ENCODE results near the gene AAMP.
A peak's percentile ranks its signal among the peaks of the same experiment; 100 is the strongest.

The AAMP gene

GRCh38 chr2:218257390-218257981 lies 12.5 kb downstream of the AAMP start:
- Histone ChIP-seq H3K9me2 (ENCODE audit: low read depth, low read length) (no peaks in the 10 kb centered on the region), H3K27me3 (ENCODE audit: insufficient read depth, low read length) (no peaks in the 10 kb centered on the region), H2AFZ (ENCODE audit: low read length) (no peak overlapping the region), H3K4me3 (ENCODE audit: low read depth, low read length, poor library complexity, severe bottlenecking) (no peak overlapping the region), H3K9me3 (ENCODE audit: low read length) (no peaks in the 10 kb centered on the region), H3K79me2 (ENCODE audit: insufficient read depth, low read length) (no peaks in the 10 kb centered on the region), H3K27ac (ENCODE audit: low read depth, low read length, poor library complexity, severe bottlenecking) (peak overlapping the region; percentile 58), H3K9ac (ENCODE audit: low read length) (no peak overlapping the region), H3K36me3 (ENCODE audit: insufficient read depth, low read length) (peaks cover 37% of the 10 kb centered on the region), H3K4me1 (ENCODE audit: insufficient read depth, low read length, severe bottlenecking) (peaks cover 4% of the 10 kb centered on the region), H3K4me2 (ENCODE audit: low read length) (no peak overlapping the region), H3F3A (ENCODE audit: insufficient read depth, low read length) (peaks cover 17% of the 10 kb centered on the region), H4K20me1 (ENCODE audit: insufficient read depth, low read length) (no peaks in the 10 kb centered on the region)
- peak; percentile 72 for TF ChIP-seq CTCF (IDR thresholded peaks at IDR 0.05; ENCODE audit: low read length)
- no peak for TF ChIP-seq EZH2 (IDR thresholded peaks at IDR 0.05; ENCODE audit: borderline replicate concordance, low read length)

- Histone ChIP-seq H3K4me2 (ENCODE audit: low read length) (no peak overlapping the region), H3K4me3 (ENCODE audit: low read depth, low read length, poor library complexity, severe bottlenecking) (no peak overlapping the region), H3K36me3 (ENCODE audit: insufficient read depth, low read length) (peaks cover 44% of the 10 kb centered on the region), H2AFZ (ENCODE audit: low read length) (no peak overlapping the region), H3K27me3 (ENCODE audit: insufficient read depth, low read length) (no peaks in the 10 kb centered on the region), H3K9me3 (ENCODE audit: low read length) (no peaks in the 10 kb centered on the region), H3K4me1 (ENCODE audit: insufficient read depth, low read length, severe bottlenecking) (peaks cover 4% of the 10 kb centered on the region), H3K9me2 (ENCODE audit: low read depth, low read length) (no peaks in the 10 kb centered on the region), H3K27ac (ENCODE audit: low read depth, low read length, poor library complexity, severe bottlenecking) (peak overlapping the region; percentile 58), H3K79me2 (ENCODE audit: insufficient read depth, low read length) (no peaks in the 10 kb centered on the region), H4K20me1 (ENCODE audit: insufficient read depth, low read length) (no peaks in the 10 kb centered on the region), H3F3A (ENCODE audit: insufficient read depth, low read length) (peaks cover 17% of the 10 kb centered on the region), H3K9ac (ENCODE audit: low read length) (no peak overlapping the region)
- no peak for TF ChIP-seq CTCF (IDR thresholded peaks at IDR 0.05; ENCODE audit: low read length)
- no peak for TF ChIP-seq EZH2 (IDR thresholded peaks at IDR 0.05; ENCODE audit: borderline replicate concordance, low read length)
Measured at GRCh38 chr2:218256612-218257350, 13.2 kb downstream of the AAMP start.

- no peak overlapping the region for H3K9ac ChIP-seq (ENCODE audit: low read length)
- peaks cover 17% of the 10 kb centered on the region for H3F3A ChIP-seq (ENCODE audit: insufficient read depth, low read length)
- no peaks in the 10 kb centered on the region for H3K9me3 ChIP-seq (ENCODE audit: low read length)
- H3K27me3 ChIP-seq (ENCODE audit: insufficient read depth, low read length), result no peaks in the 10 kb centered on the region
- TF ChIP-seq EZH2 (IDR thresholded peaks at IDR 0.05; ENCODE audit: borderline replicate concordance, low read length), result no peak
- TF ChIP-seq CTCF (IDR thresholded peaks at IDR 0.05; ENCODE audit: low read length), result no peak
- H2AFZ ChIP-seq (ENCODE audit: low read length), result no peak overlapping the region
- H3K4me1 ChIP-seq (ENCODE audit: insufficient read depth, low read length, severe bottlenecking), result peaks cover 4% of the 10 kb centered on the region
- H4K20me1 ChIP-seq (ENCODE audit: insufficient read depth, low read length), result no peaks in the 10 kb centered on the region
- peaks cover 58% of the 10 kb centered on the region for H3K36me3 ChIP-seq (ENCODE audit: insufficient read depth, low read length)
- H3K4me3 ChIP-seq (ENCODE audit: low read depth, low read length, poor library complexity, severe bottlenecking), result no peak overlapping the region
- no peak overlapping the region for H3K4me2 ChIP-seq (ENCODE audit: low read length)
- no peak overlapping the region for H3K27ac ChIP-seq (ENCODE audit: low read depth, low read length, poor library complexity, severe bottlenecking)
- H3K9me2 ChIP-seq (ENCODE audit: low read depth, low read length), result no peaks in the 10 kb centered on the region
- no peaks in the 10 kb centered on the region for H3K79me2 ChIP-seq (ENCODE audit: insufficient read depth, low read length)
Measured at GRCh38 chr2:218255446-218255845, 14.5 kb downstream of the AAMP start.
